Measurements from ENCODE around the gene ABHD6.

Gene ABHD6

DNA sequence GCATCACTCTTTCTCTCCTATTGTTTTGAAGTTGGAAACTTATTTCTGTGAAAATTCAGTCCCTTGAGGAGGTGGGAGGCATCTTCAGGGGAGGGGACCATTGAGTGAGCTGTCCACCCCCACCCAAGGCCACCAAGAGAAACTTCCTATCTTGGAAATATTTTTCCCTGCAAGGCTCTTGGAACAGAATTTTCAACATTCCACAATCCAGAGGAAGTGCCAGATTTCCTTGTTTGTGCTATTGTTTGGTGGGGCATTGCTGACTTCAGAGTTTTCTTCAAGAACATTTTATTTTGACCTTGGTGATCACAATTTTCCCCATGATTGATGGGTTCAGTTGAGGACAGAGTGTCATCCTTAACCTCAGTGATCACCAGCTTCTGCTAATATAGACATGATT, 38.8 kb upstream of the ABHD6 start:
- Histone ChIP-seq H3K27ac (replicated peaks) (no peak overlapping the region), H3K27me3 (ENCODE audit: insufficient read depth, poor library complexity, severe bottlenecking) (peaks cover 2% of the 10 kb centered on the region)

DNA sequence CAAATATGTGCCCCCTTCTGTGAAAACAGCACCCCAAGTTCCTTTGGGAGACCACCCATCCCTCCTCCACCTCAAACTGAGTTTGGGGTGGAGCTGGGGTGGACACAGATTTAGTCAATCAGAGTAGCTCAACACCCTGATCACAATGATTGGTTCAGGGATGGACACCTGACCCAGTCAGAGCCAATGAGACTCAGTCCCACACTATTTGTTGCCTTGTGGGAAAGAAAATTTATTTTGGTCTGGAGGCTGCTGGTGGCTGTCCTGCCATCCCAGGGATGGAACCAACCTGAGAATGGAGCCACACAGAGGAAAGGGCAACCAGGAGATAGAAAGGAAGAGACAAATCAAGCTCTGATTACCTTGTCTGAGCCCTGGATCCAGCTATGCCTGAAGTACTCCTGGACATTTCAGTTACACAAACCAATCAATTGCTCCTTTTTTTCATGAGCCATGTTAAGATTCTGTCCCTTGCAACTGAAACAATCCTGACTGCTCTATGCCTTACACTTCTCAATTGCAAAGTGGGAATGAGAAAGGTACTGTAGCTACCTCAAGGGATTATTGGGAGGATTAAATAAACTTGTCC, 37.4 kb upstream of the ABHD6 start:
- Histone ChIP-seq H3K4me3 (replicated peaks; ENCODE audit: insufficient read depth, low read length) (no peak overlapping the region), H3K27me3 (ENCODE audit: insufficient read depth, poor library complexity, severe bottlenecking) (peaks cover 2% of the 10 kb centered on the region), H3K27ac (replicated peaks) (no peak overlapping the region)
- no peak for DNase-seq (ENCODE audit: low read depth in 1 of 2, low spot score in 1 of 2)
- TF ChIP-seq GABPA (IDR thresholded peaks at IDR 0.05; ENCODE audit: low read depth) (no peak), POLR2AphosphoS5 (IDR thresholded peaks at IDR 0.05; ENCODE audit: low read depth) (no peak)
- TF ChIP-seq, protein P1, sequence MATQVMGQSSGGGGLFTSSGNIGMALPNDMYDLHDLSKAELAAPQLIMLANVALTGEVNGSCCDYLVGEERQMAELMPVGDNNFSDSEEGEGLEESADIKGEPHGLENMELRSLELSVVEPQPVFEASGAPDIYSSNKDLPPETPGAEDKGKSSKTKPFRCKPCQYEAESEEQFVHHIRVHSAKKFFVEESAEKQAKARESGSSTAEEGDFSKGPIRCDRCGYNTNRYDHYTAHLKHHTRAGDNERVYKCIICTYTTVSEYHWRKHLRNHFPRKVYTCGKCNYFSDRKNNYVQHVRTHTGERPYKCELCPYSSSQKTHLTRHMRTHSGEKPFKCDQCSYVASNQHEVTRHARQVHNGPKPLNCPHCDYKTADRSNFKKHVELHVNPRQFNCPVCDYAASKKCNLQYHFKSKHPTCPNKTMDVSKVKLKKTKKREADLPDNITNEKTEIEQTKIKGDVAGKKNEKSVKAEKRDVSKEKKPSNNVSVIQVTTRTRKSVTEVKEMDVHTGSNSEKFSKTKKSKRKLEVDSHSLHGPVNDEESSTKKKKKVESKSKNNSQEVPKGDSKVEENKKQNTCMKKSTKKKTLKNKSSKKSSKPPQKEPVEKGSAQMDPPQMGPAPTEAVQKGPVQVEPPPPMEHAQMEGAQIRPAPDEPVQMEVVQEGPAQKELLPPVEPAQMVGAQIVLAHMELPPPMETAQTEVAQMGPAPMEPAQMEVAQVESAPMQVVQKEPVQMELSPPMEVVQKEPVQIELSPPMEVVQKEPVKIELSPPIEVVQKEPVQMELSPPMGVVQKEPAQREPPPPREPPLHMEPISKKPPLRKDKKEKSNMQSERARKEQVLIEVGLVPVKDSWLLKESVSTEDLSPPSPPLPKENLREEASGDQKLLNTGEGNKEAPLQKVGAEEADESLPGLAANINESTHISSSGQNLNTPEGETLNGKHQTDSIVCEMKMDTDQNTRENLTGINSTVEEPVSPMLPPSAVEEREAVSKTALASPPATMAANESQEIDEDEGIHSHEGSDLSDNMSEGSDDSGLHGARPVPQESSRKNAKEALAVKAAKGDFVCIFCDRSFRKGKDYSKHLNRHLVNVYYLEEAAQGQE (IDR thresholded peaks at IDR 0.05; ENCODE audit: insufficient replicate concordance, low read depth): no peak
- TF ChIP-seq, protein P2, sequence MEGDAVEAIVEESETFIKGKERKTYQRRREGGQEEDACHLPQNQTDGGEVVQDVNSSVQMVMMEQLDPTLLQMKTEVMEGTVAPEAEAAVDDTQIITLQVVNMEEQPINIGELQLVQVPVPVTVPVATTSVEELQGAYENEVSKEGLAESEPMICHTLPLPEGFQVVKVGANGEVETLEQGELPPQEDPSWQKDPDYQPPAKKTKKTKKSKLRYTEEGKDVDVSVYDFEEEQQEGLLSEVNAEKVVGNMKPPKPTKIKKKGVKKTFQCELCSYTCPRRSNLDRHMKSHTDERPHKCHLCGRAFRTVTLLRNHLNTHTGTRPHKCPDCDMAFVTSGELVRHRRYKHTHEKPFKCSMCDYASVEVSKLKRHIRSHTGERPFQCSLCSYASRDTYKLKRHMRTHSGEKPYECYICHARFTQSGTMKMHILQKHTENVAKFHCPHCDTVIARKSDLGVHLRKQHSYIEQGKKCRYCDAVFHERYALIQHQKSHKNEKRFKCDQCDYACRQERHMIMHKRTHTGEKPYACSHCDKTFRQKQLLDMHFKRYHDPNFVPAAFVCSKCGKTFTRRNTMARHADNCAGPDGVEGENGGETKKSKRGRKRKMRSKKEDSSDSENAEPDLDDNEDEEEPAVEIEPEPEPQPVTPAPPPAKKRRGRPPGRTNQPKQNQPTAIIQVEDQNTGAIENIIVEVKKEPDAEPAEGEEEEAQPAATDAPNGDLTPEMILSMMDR (IDR thresholded peaks at IDR 0.05; ENCODE audit: insufficient read depth, low read length): no peak

More for the DNA sequence above, 38.8 kb upstream of the ABHD6 start:
- no peak overlapping the region for H3K4me3 ChIP-seq (replicated peaks; ENCODE audit: insufficient read depth, low read length)
- DNase-seq (ENCODE audit: low read depth in 1 of 2, low spot score in 1 of 2): no peak
- TF ChIP-seq POLR2AphosphoS5 (IDR thresholded peaks at IDR 0.05; ENCODE audit: low read depth) (no peak), SPI1 (IDR thresholded peaks at IDR 0.05; ENCODE audit: borderline replicate concordance, low read depth) (no peak), GABPA (IDR thresholded peaks at IDR 0.05; ENCODE audit: low read depth) (no peak)
- TF ChIP-seq, protein P1 (IDR thresholded peaks at IDR 0.05; ENCODE audit: insufficient replicate concordance, low read depth): no peak
- TF ChIP-seq, protein P2 (IDR thresholded peaks at IDR 0.05; ENCODE audit: insufficient read depth, low read length): no peak

DNA sequence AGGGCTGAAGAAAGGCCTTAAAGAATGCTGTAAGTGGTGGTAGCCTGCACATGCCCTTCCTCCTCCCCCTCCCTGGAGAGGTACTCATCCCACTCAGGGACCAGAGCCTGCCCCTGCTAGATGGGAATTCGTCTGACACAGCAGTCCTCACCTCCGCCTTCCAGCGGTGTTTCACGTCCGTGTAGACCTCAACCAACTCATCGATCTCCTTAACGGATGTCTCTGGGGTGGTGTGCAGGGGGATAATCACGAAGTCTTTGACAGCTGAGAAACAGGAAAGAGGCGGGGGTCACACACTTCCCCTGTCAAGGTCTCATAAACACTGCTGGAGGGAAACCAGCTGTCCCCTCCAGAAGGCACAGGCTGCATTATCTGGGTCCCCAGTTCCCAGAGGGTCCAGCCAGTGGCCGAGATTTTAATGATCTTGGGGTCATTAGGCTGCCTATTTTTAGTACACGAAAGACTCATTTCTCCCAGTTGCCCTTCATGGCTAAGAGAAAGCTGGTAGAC, 36.7 kb upstream of the ABHD6 start:
- no peak overlapping the region for H3K27ac ChIP-seq (replicated peaks)
- peaks cover 2% of the 10 kb centered on the region for H3K27me3 ChIP-seq (ENCODE audit: insufficient read depth, poor library complexity, severe bottlenecking)
- TF ChIP-seq, protein P1 (IDR thresholded peaks at IDR 0.05; ENCODE audit: insufficient replicate concordance, low read depth): no peak
- TF ChIP-seq GABPA (IDR thresholded peaks at IDR 0.05; ENCODE audit: low read depth) (no peak), POLR2AphosphoS5 (IDR thresholded peaks at IDR 0.05; ENCODE audit: low read depth) (no peak), SPI1 (IDR thresholded peaks at IDR 0.05; ENCODE audit: borderline replicate concordance, low read depth) (no peak)
- TF ChIP-seq, protein P2 (IDR thresholded peaks at IDR 0.05; ENCODE audit: insufficient read depth, low read length): no peak
- no peak for DNase-seq (ENCODE audit: low read depth in 1 of 2, low spot score in 1 of 2)
- H3K4me3 ChIP-seq (replicated peaks; ENCODE audit: insufficient read depth, low read length): no peak overlapping the region
